ENCODE measurements around the gene RAD51B. TPM values are rescaled to one million over a fixed set of nuclear protein-coding genes. Genes with fewer than 3 reads are reported as not detected.

The RAD51B gene
- total RNA-seq, 1 experiment from 2014 or later: 20.0 TPM

DNA sequence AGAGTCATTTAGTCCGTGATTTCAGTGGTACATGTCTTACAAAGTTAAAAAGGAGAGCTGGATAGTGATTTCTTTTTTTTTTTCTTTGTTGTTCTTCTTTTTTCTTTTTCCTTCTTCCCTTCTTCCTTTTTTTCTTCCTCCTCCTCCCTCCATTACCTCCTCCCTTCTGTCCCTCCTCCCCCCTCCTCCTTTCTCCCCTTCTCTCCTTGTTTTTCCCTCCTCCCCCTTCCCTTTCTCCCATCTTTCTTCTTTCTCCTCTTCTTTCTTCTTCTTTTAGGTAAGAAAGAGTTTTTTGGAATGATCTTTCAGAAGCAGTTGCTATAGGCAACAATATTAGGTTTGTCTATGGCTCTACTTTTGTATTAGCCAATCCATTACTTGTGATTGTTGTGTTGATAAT lies 368.6 kb downstream of the RAD51B start:
- ATAC-seq (no peak), DNase-seq (ENCODE audit: low read depth, low spot score) (no peak)
- Histone ChIP-seq H3K4me1 (ENCODE audit: control insufficient read depth in 1 of 2, insufficient read depth in 2 of 2, low read length in 2 of 2) (peaks cover 16 to 49% of the 10 kb centered on the region in 2 experiments), H2AFZ (ENCODE audit: low read depth, low read length, poor library complexity, severe bottlenecking) (no peak overlapping the region), H3K36me3 (ENCODE audit: control insufficient read depth in 1 of 2, insufficient read depth in 2 of 2, low read length in 2 of 2) (no peaks in the 10 kb centered on the region), H3K9me3 (ENCODE audit: control insufficient read depth in 1 of 2, insufficient read depth in 1 of 2, low read depth in 1 of 2, low read length in 2 of 2) (no peaks in the 10 kb centered on the region), H3K4me2 (ENCODE audit: low read length) (no peak overlapping the region), H3K79me2 (ENCODE audit: insufficient read depth, low read length) (no peaks in the 10 kb centered on the region), H3K9me2 (ENCODE audit: insufficient read depth) (no peaks in the 10 kb centered on the region; the same call in 1 of the 2 replicates), H4K20me1 (ENCODE audit: insufficient read depth) (no peaks in the 10 kb centered on the region), H3K27me3 (ENCODE audit: insufficient read depth, low read length) (no peaks in the 10 kb centered on the region), H3K4me3 (replicated peaks in 1 of 2; ENCODE audit: low read depth in 1 of 2, low read length in 2 of 2) (no peak overlapping the region), H3K9ac (ENCODE audit: low read length) (no peak overlapping the region), H3K27ac (ENCODE audit: low read depth, low read length) (peak overlapping the region; percentile 85; the same call in 1 of the 2 replicates)
- no TSS peak for BruUV-seq (replicated peaks)
- RAD21 ChIA-PET (ENCODE audit: low non-redundant PET in 1 of 2, low total read pairs in 2 of 2, uncharacterized antibody in 2 of 2, unreplicated experiment in 2 of 2): no interaction called here
- CTCF ChIA-PET: no interaction called here
- intact Hi-C loops (cut with micrococcal nuclease): no loop called here
- no peak for TF ChIP-seq YY1 (IDR thresholded peaks at IDR 0.05; ENCODE audit: extremely low read depth, insufficient replicate concordance, low read depth, low read length)
- no peak for TF ChIP-seq POLR2AphosphoS5 (IDR thresholded peaks at IDR 0.05; ENCODE audit: low read depth, low read length)
- no peak for TF ChIP-seq EGR1 (IDR thresholded peaks at IDR 0.05; ENCODE audit: low read depth)
- TF ChIP-seq, protein P1, sequence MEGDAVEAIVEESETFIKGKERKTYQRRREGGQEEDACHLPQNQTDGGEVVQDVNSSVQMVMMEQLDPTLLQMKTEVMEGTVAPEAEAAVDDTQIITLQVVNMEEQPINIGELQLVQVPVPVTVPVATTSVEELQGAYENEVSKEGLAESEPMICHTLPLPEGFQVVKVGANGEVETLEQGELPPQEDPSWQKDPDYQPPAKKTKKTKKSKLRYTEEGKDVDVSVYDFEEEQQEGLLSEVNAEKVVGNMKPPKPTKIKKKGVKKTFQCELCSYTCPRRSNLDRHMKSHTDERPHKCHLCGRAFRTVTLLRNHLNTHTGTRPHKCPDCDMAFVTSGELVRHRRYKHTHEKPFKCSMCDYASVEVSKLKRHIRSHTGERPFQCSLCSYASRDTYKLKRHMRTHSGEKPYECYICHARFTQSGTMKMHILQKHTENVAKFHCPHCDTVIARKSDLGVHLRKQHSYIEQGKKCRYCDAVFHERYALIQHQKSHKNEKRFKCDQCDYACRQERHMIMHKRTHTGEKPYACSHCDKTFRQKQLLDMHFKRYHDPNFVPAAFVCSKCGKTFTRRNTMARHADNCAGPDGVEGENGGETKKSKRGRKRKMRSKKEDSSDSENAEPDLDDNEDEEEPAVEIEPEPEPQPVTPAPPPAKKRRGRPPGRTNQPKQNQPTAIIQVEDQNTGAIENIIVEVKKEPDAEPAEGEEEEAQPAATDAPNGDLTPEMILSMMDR (IDR thresholded peaks at IDR 0.05 in 2 of 3, conservative IDR thresholded peaks at IDR 0.05 in 1 of 3; ENCODE audit: borderline replicate concordance in 1 of 3, insufficient read depth in 1 of 3, low read depth in 2 of 3, low read length in 2 of 3): no peak
- no peak for TF ChIP-seq POLR2A (IDR thresholded peaks at IDR 0.05; ENCODE audit: borderline replicate concordance, extremely low read depth, insufficient read depth, insufficient read length)
- TF ChIP-seq, protein P2, sequence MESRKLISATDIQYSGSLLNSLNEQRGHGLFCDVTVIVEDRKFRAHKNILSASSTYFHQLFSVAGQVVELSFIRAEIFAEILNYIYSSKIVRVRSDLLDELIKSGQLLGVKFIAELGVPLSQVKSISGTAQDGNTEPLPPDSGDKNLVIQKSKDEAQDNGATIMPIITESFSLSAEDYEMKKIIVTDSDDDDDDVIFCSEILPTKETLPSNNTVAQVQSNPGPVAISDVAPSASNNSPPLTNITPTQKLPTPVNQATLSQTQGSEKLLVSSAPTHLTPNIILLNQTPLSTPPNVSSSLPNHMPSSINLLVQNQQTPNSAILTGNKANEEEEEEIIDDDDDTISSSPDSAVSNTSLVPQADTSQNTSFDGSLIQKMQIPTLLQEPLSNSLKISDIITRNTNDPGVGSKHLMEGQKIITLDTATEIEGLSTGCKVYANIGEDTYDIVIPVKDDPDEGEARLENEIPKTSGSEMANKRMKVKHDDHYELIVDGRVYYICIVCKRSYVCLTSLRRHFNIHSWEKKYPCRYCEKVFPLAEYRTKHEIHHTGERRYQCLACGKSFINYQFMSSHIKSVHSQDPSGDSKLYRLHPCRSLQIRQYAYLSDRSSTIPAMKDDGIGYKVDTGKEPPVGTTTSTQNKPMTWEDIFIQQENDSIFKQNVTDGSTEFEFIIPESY (IDR thresholded peaks at IDR 0.05; ENCODE audit: extremely low read depth, insufficient replicate concordance, low read length): no peak
- no peak for TF ChIP-seq CBX3 (IDR thresholded peaks at IDR 0.05; ENCODE audit: low read depth)
- TF ChIP-seq ZNF274 (IDR thresholded peaks at IDR 0.05; ENCODE audit: low read depth, low read length): no peak
- TF ChIP-seq EZH2 (IDR thresholded peaks at IDR 0.05): no peak
- TF ChIP-seq ZFX (IDR thresholded peaks at IDR 0.05): no peak
- no peak for TF ChIP-seq JUND (IDR thresholded peaks at IDR 0.05)
- TF ChIP-seq CEBPB (IDR thresholded peaks at IDR 0.05; ENCODE audit: low read depth): no peak
- POLR2A ChIA-PET: no interaction called here

All from HCT116 (cell line).